GM19351 (cell line): Measurements from ENCODE around the gene LRRFIP1.

Experiments used
- ATAC-seq: cut with Tn5 transposase; IDR thresholded peaks from one replicate; pipeline ENCODE4 v1.9.1; 2021; ENCODE audit warnings: mild to moderate bottlenecking, moderate library complexity; ENCODE audit not compliant: unreplicated experiment

Gene LRRFIP1

GRCh38 chr2:237819231-237819630 is 191.8 kb downstream of the LRRFIP1 start:
- ATAC-seq: no peak

- no peak for ATAC-seq
These were observed 193.0 kb downstream of the LRRFIP1 start for GRCh38 chr2:237820421-237820820.

- ATAC-seq: no peak
These were observed 196.2 kb downstream of the LRRFIP1 start for GRCh38 chr2:237823544-237823943.

- ATAC-seq: no peak
These were observed 196.7 kb downstream of the LRRFIP1 start for GRCh38 chr2:237824085-237824484.

GRCh38 chr2:237827421-237827987 is 200.1 kb downstream of the LRRFIP1 start:
- ATAC-seq: no peak
